Measurements from ENCODE around the gene HEPH. TPM values are rescaled to one million over a fixed set of nuclear protein-coding genes. Genes with fewer than 3 reads are reported as not detected.

HEPH gene
- total RNA-seq, 1 donor from 2014 or later = not detected

- Mint-ChIP-seq H3K4me3 (no peak overlapping the region), H3K4me1 (no peaks in the 10 kb centered on the region), H3K9me3 (no peaks in the 10 kb centered on the region), H3K27ac (no peak overlapping the region), H3K27me3 (no peaks in the 10 kb centered on the region), H3K36me3 (ENCODE audit: low read depth) (no peaks in the 10 kb centered on the region)
- DNase-seq = no peak
- no peak for TF ChIP-seq CTCF (IDR thresholded peaks at IDR 0.05)
- intact Hi-C loops (cut with micrococcal nuclease) = no loop called here
- ATAC-seq (ENCODE audit: low read depth) = no peak
- ChIA-PET POLR2A (no interaction called here), CTCF (no interaction called here)
Measured at GRCh38 chrX:66262807-66263206, 98.8 kb downstream of the HEPH start.

Other genes with a start within 250 kb of the HEPH start
- not detected in 2 replicates for gene VSIG4, start 124.2 kb upstream of the HEPH start, total RNA-seq

Data from activated B cell treated with CpG ODN at 0.5 μM for 24 hours (primary cell).